ENCODE data around the gene AGAP1. TPM values are rescaled to one million over a fixed set of nuclear protein-coding genes. Genes with fewer than 3 reads are reported as not detected.

The AGAP1 gene
- total RNA-seq, 1 experiment from 2014 or later, result 56.4 TPM

GRCh38 chr2:235722869-235723268 is 229.0 kb downstream of the AGAP1 start:
- CTCF ChIA-PET, result interaction anchor here (0.6 to 1.4 kb wide), 3 partner anchors 9 to 1194 kb away, joined by 3 read pairs; no protein-coding TSS in a partner anchor
- no peak for DNase-seq
- peaks cover 15% of the 10 kb centered on the region for H3K4me1 Mint-ChIP-seq (ENCODE audit: low read depth, unreplicated experiment)
- no peak overlapping the region for H3K27ac Mint-ChIP-seq (ENCODE audit: unreplicated experiment)
- H3K9me3 Mint-ChIP-seq (ENCODE audit: low read depth, unreplicated experiment), result no peaks in the 10 kb centered on the region
- peaks cover 5% of the 10 kb centered on the region for H3K36me3 Mint-ChIP-seq (ENCODE audit: insufficient read depth, unreplicated experiment)
- BruUV-seq (replicated peaks), result no TSS peak
- H3K4me3 Mint-ChIP-seq (ENCODE audit: low read depth, unreplicated experiment), result no peak overlapping the region
- intact Hi-C loops (cut with micrococcal nuclease; ENCODE audit: unreplicated experiment), result no loop called here
- TF ChIP-seq CTCF (IDR thresholded peaks at IDR 0.05; ENCODE audit: unreplicated experiment), result no peak
- H3K27me3 Mint-ChIP-seq (ENCODE audit: unreplicated experiment), result no peaks in the 10 kb centered on the region

GRCh38 chr2:235723371-235723770 is 229.5 kb downstream of the AGAP1 start:
- peaks cover 5% of the 10 kb centered on the region for H3K36me3 Mint-ChIP-seq (ENCODE audit: insufficient read depth, unreplicated experiment)

GRCh38 chr2:235723811-235724465 is 230.1 kb downstream of the AGAP1 start:
- intact Hi-C loops (cut with micrococcal nuclease; ENCODE audit: unreplicated experiment), result no loop called here
- Mint-ChIP-seq H3K27me3 (ENCODE audit: unreplicated experiment) (no peaks in the 10 kb centered on the region), H3K9me3 (ENCODE audit: low read depth, unreplicated experiment) (no peaks in the 10 kb centered on the region), H3K4me1 (ENCODE audit: low read depth, unreplicated experiment) (peaks cover 17% of the 10 kb centered on the region), H3K4me3 (ENCODE audit: low read depth, unreplicated experiment) (no peak overlapping the region), H3K36me3 (ENCODE audit: insufficient read depth, unreplicated experiment) (peaks cover 9% of the 10 kb centered on the region), H3K27ac (ENCODE audit: unreplicated experiment) (no peak overlapping the region)
- TF ChIP-seq CTCF (IDR thresholded peaks at IDR 0.05; ENCODE audit: unreplicated experiment), result no peak
- CTCF ChIA-PET, result no interaction called here
- DNase-seq, result no peak
- no TSS peak for BruUV-seq (replicated peaks)

More at GRCh38 chr2:235723371-235723770, 229.5 kb downstream of the AGAP1 start:
- CTCF ChIA-PET, result no interaction called here
- peaks cover 17% of the 10 kb centered on the region for H3K4me1 Mint-ChIP-seq (ENCODE audit: low read depth, unreplicated experiment)
- intact Hi-C loops (cut with micrococcal nuclease; ENCODE audit: unreplicated experiment), result no loop called here
- no peak overlapping the region for H3K27ac Mint-ChIP-seq (ENCODE audit: unreplicated experiment)
- no peaks in the 10 kb centered on the region for H3K9me3 Mint-ChIP-seq (ENCODE audit: low read depth, unreplicated experiment)
- no TSS peak for BruUV-seq (replicated peaks)
- no peaks in the 10 kb centered on the region for H3K27me3 Mint-ChIP-seq (ENCODE audit: unreplicated experiment)
- no peak for TF ChIP-seq CTCF (IDR thresholded peaks at IDR 0.05; ENCODE audit: unreplicated experiment)
- DNase-seq, result no peak
- no peak overlapping the region for H3K4me3 Mint-ChIP-seq (ENCODE audit: low read depth, unreplicated experiment)

GRCh38 chr2:235725016-235725489 is 231.2 kb downstream of the AGAP1 start:
- H3K36me3 Mint-ChIP-seq (ENCODE audit: insufficient read depth, unreplicated experiment), result peaks cover 10% of the 10 kb centered on the region
- CTCF ChIA-PET, result no interaction called here
- intact Hi-C loops (cut with micrococcal nuclease; ENCODE audit: unreplicated experiment), result no loop called here

More at GRCh38 chr2:235725016-235725489, 231.2 kb downstream of the AGAP1 start:
- BruUV-seq (replicated peaks), result no TSS peak
- no peak for DNase-seq
- Mint-ChIP-seq H3K27ac (ENCODE audit: unreplicated experiment) (no peak overlapping the region), H3K4me1 (ENCODE audit: low read depth, unreplicated experiment) (peaks cover 17% of the 10 kb centered on the region), H3K27me3 (ENCODE audit: unreplicated experiment) (no peaks in the 10 kb centered on the region), H3K9me3 (ENCODE audit: low read depth, unreplicated experiment) (no peaks in the 10 kb centered on the region), H3K4me3 (ENCODE audit: low read depth, unreplicated experiment) (no peak overlapping the region)
- no peak for TF ChIP-seq CTCF (IDR thresholded peaks at IDR 0.05; ENCODE audit: unreplicated experiment)

Data from Calu3 (cell line).